GM19025 (cell line): ENCODE results near the gene WFIKKN1.

Source experiments
- ATAC-seq: cut with Tn5 transposase; IDR thresholded peaks from one replicate; pipeline ENCODE4 v1.9.1; 2021; ENCODE audit warnings: mild to moderate bottlenecking, low read depth, moderate library complexity; ENCODE audit not compliant: unreplicated experiment

WFIKKN1 gene

DNA sequence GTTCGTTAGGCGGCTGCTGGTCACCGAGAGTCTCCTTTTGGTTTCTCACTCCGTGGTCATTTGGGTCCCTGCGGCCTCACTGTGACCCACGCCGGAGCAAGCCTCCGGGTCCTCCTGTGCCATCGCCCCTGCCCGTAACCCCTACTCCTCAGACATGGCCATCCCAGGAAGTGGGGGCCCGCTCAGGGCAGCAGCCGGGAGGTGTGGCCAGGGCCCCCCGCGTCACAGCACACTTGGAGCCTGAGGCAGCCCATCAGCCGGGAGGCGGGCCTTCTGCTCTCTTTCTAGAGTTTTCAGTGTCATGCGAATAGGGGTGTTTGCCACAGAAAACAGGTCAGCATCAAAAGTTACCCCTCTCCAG, 7.9 kb upstream of the WFIKKN1 start:
- no peak for ATAC-seq

DNA sequence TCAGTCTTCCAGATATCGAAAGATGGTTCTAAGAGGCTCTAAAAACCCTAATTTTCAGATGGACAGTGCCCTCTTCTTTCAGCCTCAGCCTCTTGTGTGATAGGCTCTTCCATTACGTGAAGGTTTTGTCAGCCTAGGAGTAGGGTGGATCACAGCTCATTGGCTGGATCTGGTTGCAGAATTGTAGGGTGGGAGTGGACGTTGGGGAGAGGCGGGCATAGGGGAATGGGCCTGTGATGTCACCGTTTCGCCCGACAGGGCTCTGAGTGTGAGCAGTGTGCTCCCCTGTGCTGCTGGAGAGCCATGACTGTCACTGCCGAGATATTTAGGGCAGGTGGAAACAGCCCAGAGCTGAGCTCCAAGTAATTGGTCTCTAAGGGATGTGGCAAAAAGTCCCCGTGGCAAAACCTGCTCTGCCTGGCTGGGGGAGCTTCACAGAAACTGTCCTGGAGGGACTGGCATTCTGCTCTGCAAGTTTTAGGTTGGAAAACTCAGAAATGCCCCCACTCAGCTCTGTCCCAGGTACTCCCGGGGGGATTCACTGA, 6.2 kb upstream of the WFIKKN1 start:
- no peak for ATAC-seq

DNA sequence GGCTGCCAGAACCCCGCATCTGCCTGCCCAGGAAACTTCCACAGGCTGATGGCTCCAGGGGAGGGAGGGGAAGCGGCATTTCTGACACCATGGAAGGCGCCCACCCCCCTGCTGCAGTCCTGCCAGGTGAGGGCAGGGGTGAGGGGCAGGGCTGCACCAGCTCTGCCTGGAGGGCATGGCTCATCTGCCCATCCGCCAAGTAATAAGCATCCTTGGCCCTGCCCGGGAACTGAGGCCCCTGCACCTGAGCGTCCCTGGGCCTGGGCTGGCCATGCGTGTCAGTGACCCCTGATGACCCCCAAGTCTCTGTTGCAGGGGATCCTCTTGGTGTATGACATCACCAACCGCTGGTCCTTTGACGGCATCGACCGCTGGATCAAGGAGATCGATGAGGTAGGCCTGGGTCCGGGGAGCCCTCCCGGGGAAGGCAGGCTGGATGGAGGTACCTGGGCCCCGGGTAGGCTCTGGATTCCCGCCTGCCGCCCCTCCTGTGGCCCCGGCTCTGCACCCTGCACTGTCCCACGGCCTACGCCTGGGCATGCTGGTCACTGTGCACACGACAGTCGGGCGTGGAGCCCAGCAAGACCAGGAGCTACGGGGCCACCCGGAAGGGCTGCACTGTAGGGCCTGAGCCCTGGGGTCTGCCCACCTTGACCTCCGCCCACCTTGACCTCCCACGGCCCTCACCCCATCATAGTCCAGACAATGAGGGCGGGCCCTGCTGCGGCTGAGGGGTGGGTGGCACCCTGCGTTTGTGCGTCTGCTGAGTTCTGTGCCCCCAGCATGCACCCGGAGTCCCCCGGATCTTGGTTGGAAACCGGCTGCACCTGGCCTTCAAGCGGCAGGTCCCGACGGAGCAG, 5.4 kb upstream of the WFIKKN1 start:
- ATAC-seq = no peak

DNA sequence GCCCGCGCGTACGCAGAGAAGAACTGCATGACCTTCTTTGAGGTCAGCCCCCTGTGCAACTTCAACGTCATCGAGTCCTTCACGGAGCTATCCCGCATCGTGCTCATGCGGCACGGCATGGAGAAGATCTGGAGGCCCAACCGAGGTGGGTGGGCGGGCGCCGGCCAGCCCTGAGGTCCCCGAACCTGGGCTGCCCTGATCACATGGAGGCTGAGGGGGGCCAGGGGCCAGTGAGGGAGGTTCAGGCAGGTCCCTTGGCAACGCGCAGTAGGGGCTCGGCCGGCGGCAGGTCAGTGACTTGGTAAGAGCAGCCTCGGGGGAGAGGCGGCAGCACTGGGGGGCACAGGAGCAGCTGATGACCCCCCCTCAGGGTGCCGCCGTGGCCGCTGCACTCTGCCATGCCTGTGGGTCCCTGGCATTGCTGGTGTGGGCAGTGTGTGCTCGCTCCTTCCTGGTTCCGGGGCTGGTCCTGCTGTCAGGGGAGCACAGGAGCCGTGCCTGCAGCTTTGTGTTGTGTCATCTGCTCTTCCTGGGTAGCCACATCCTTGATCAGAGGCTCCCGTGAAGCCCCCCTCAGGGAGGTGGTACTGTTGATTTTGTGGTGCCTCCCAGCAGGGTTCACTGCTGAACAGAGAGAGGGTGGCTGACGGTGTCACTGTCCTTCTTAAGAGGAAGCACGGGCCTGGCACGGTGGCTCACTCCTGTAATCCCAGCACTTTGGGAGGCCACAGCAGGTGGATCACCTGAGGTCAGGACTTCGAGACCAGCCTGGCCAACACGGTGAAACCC, 4.6 kb upstream of the WFIKKN1 start:
- no peak for ATAC-seq

DNA sequence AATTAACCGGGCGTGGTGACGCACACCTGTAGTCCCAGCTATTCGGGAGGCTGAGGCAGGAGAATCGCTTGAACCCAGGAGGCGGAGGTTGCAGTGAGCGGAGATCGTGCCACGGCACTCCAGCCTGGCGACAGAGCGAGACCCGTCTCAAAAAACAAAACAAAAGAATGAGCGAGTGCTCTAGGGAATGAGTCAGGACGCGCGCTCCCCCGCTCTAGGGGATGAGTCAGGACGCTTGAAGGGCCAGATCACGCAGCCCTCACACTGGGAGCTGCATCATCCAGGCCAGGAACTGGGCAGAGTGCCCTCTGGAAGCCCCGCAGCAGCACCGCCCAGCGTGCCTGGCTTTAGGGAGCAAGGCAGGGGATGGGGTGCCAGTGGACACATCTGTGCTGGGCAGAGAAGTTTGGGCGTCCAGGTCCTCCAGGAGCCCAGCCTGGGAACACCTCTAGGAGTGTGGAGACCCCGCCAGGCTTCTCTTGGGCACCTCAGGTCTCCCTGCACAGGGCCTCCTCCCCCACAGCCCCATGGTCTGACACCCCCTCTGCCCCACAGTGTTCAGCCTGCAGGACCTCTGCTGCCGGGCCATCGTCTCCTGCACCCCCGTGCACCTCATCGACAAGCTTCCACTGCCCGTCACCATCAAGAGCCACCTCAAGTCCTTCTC, 3.9 kb upstream of the WFIKKN1 start:
- no peak for ATAC-seq

DNA sequence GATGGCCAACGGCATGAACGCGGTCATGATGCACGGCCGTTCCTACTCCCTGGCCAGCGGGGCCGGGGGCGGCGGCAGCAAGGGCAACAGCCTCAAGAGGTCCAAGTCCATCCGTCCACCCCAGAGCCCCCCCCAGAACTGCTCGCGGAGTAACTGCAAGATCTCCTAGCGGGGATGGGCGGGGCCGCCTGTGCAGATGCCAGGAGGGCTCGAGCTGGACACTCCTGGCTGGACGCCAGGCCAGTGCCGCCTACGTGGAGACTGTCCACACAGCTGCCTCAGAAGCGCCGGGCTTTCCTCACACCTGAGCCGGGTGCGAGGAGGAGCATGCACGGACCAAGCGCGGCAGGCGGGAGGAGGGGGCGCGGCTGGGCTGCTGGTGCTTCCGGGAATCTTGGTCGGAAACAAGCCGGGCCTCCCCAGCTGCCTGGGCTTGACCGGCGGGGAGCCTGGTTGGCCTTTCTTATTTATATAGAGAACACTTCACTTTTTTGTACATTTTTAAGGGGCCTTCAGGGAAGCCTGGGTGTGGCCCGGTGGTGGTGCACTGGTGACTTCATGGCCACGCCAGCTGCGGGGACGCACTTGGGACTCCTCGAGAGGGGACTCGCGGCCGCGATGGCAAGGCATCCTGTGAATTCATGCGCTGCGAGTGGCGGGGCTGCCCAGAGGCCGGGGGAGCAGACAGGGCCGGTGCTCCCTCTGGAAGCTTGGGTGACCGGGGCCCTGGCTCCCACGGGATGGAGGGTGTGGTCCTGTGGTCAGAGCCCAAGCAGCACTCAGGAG, 3.1 kb upstream of the WFIKKN1 start:
- no peak for ATAC-seq

DNA sequence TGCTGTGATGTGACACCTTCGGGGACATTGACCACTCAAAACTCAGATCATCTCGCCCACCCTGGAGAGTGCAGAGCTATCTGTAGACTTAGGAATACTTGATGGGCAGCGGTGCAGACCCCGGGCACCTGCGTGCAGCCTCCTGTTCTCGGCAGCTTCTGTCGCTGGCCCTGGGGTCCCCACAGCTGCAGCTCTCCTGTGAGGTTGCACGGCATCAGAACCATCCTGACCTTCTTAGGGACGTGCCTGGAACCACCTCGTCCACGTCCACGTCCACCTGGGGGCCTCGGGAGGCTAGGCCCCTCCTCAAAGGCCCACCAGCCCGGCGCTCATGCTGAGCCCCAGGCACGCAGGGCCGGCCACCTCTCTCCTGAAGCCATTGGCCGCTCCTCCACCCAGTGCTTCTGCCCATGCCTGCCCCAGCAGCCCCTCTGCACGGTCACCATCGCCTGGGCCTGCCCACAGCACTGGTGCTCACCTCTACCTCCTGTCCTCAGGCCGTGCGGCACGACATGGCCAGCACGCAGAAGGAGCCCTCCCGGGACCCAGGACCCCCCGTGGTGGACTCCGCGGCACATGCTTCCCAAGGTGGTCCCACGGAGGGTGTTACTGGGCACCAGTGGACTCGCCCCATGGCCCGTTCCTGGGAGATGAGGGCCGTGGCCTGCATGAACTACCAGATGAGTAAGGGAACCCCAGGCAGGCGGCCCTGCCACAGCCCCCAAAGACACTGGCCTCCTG, 2.3 kb upstream of the WFIKKN1 start:
- ATAC-seq = no peak

DNA sequence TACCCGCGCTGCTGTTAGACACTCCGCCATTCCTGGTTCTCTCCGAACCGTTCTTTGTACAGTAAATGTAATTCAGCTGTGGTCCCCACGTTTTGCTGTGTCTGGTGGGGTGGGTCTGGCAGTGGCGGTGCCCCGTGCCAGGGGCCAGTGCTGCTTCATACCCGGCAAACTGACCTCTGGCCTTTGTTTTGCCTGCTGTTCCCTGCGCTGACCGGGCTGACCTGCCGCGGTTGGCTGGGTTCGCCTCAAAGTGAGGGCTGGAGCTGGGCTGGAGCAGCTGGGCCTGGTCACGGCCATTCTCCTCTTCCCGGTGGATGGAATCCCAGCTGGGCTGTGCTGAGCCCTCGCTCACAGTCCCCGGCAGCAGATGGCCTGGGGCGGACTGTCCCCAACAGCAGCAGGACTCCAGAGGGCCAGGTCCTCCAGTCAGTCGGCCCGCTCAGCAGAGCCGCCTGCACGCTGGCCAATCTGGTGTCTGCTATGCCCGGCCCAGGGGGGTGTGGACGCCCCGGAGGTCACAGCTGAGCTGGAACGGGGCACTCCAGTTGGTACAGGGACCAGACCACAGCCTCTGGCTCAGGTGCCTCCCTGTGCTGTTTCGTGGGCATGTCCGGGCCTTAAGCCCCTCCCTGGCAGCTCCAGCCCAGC, 1.5 kb upstream of the WFIKKN1 start:
- no peak for ATAC-seq

DNA sequence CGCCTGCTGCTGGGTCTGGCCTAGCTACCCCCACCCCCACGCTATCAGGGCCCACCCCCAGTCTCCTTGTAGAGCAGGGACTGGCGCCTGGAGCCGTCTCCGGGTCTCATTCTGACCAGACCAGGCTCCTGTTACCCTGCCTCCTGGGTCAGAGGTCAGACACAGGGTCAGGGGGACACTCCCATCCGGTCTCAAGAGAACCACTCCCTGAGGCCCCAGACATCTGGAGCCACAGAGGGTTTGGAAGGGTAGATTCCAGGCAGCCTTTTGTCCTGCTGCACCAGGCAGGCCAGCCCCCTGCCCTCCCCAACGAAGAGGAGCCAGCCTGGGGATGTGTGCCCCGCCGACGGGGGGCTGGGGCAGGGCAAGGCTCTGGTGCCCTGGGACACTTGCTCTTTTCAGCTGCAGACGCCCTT, 944 bp upstream of the WFIKKN1 start:
- no peak for ATAC-seq

DNA sequence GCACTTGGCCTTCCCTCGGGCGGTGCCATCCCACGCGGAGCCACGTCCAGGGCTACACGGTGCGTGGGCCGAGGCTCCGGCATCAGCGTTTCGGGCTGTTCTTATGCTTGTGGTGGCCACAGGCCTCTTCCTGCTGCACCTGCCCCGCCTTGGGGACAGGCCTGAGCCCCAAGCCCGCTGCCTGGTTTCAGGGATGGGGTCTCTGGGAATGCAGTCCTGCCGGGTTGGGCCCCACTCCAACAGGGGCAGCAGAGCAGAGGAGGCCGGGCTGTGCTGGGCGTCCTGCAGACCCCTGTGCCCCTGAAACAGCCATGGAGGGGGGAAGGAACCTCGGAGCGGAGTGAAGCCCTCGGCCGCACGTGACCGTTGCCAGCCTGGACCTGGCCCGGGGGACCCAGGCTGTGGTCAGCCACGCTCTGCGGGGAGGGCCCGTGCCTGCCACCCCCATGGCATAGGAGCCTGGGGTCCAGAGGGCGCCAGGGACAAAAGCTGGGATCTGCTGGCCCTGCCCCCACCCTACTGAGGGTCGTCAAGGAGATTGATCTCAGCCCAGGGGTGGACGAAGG, 453 bp upstream of the WFIKKN1 start:
- ATAC-seq = no peak

DNA sequence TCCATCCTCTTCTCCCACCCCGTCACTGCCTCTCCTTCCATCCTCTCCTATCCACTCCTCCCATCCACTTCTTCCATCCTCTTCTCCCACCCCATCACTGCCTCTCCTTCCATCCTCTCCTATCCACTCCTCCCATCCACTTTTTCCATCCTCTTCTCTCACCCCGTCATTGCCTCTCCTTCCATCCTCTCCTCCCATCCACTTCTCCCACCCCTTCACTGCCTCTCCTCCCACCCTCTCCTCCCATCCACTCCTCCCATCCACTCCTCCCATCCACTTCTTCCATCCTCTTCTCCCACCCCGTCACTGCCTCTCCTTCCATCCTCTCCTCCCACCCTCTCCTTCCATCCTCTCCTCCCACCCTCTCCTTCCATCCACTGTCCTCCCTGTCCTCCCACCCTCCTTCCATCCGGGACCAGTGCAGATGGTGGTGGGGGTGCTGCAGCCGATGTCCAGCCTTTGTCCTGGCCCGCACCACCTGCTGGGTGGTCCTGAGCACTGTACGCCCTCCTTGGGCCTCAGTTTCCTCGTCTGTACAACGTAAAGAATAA, 1.1 kb downstream of the WFIKKN1 start:
- no peak for ATAC-seq

DNA sequence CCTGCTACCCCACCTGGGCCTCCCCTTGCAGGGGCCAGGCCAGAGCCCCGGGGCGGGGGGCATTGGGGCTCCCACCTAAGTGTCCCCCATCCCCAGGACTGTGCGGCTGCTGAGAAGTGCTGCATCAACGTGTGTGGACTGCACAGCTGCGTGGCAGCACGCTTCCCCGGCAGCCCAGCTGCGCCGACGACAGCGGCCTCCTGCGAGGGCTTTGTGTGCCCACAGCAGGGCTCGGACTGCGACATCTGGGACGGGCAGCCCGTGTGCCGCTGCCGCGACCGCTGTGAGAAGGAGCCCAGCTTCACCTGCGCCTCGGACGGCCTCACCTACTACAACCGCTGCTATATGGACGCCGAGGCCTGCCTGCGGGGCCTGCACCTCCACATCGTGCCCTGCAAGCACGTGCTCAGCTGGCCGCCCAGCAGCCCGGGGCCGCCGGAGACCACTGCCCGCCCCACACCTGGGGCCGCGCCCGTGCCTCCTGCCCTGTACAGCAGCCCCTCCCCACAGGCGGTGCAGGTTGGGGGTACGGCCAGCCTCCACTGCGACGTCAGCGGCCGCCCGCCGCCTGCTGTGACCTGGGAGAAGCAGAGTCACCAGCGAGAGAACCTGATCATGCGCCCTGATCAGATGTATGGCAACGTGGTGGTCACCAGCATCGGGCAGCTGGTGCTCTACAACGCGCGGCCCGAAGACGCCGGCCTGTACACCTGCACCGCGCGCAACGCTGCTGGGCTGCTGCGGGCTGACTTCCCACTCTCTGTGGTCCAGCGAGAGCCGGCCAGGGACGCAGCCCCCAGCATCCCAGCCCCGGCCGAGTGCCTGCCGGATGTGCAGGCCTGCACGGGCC, 1.9 kb downstream of the WFIKKN1 start:
- no peak for ATAC-seq

DNA sequence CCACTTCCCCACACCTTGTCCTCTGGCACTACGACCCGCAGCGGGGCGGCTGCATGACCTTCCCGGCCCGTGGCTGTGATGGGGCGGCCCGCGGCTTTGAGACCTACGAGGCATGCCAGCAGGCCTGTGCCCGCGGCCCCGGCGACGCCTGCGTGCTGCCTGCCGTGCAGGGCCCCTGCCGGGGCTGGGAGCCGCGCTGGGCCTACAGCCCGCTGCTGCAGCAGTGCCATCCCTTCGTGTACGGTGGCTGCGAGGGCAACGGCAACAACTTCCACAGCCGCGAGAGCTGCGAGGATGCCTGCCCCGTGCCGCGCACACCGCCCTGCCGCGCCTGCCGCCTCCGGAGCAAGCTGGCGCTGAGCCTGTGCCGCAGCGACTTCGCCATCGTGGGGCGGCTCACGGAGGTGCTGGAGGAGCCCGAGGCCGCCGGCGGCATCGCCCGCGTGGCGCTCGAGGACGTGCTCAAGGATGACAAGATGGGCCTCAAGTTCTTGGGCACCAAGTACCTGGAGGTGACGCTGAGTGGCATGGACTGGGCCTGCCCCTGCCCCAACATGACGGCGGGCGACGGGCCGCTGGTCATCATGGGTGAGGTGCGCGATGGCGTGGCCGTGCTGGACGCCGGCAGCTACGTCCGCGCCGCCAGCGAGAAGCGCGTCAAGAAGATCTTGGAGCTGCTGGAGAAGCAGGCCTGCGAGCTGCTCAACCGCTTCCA, 2.7 kb downstream of the WFIKKN1 start:
- ATAC-seq = no peak

DNA sequence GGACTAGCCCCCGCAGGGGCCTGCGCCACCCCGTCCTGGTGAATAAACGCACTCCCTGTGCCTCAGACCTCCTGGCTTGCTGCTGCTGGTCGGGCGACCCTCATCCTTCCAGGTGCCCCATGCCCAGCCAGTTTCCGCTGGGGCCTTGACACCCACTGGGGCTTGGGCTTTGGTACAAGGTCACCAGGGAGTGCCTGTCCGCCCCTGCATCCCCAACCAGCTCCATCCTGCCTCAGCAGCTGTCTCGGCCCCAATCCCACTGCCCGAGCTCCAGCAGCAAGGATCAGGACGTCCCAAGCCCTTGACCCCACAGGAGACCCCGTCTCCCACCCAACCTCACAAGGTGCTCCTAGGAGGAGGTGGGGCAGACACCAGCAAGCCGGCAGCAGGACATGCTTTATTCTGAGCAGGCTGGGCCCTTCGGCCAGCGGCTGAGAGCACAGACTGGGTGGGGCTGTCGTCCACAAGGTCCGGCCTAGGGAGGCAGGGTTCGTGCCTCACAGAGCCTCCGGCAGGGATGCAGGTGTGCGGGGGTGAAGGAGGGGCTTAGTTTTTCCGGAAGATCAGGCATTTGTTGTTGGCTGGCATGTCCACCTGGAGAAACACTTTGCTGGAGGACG, 3.4 kb downstream of the WFIKKN1 start:
- ATAC-seq = no peak

DNA sequence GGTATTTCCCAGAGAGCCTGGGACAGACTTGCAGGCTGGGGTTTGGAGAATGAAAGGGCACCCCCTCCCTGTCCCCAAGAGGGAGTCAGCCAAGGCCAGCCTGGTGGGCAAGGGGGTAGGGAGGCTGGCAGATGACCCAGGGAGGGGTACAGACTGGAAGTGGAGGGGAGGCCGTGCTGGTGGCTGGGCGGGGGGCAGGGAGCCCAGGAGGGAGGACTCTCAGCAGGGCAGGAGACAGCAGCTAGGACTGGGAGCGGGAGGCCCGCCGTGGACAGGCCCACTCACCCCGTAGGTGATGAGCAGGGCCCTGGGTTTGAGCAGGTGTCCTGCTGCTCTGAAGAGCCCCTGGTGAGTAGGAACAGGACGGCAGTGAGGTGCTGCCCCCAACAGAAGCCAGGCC, 4.2 kb downstream of the WFIKKN1 start:
- ATAC-seq = no peak

DNA sequence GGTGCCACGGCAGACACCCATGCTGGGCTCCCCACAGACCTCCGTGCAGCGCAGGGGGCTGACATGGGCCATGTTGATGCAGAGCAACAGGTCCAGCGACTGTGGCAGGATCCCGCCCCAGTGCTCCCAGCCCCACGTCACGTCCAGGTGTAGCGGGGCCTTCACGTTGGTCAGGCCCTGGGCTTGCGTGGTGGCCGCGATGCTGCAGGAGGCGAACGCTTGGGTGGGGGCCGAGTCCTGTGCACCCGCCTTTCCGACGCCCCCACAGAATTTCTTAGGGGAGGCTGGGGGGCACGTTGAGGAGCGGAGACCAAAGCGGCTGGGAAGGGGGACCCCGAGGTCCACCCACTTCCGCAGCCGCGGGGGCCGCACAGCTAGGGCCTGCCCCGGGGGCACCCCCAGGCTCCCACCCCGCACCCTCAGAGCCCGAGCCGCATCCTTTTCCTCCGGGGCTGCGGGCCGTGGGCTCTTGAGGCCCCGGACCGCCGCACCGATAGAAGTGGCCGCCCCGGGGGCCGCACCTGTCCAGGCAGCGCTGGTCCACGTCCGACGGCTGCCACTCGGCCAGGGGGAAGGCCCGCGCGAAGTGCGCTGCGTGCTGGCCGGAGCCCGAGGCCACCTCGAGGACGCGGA, 4.9 kb downstream of the WFIKKN1 start:
- no peak for ATAC-seq
